Camera-type eye (tissue), 1 donor: ENCODE measurements around the gene GOLGA5. TPM values are rescaled to one million over a fixed set of nuclear protein-coding genes. Genes with fewer than 3 reads are reported as not detected.

Experiments used
- total RNA-seq: library from RNA; depleted of rRNA; stranded (reverse); fragments of >200 nt; gene quantifications from one replicate; pipeline ENCODE4 v1.2.3, GENCODE V29; 2014

The GOLGA5 gene
- total RNA-seq, result 48.9 TPM

GRCh38 chr14:92793709-92794546, at the start of gene GOLGA5:
GOLGA5 (plus strand) TSS chr14:92794305; CDS start chr14:92797438, 3,133 bp downstream.

GRCh38 chr14:92748259-92749016, 45.7 kb upstream of the GOLGA5 start, which contains the start of gene LGMN:
LGMN (minus strand) TSS chr14:92748627; CDS start chr14:92732786, 15,841 bp downstream.

Other genes starting within 250 kb of the GOLGA5 start
- 67.0 TPM for gene LGMN, start 45.7 kb upstream of the GOLGA5 start, total RNA-seq
- gene CHGA, start 128.8 kb downstream of the GOLGA5 start, total RNA-seq, result 23.0 TPM